Choroid plexus epithelial cell (primary cell): Measurements from ENCODE around the gene MRPS23.
A peak's percentile ranks its signal among the peaks of the same experiment; 100 is the strongest.

ENCODE experiments used
- DNase-seq: peaks from one replicate; pipeline ENCODE4 v3.0.0-alpha.2; 2010; ENCODE audit warnings: low read depth
- H3K4me3 ChIP-seq: 2 replicates; pipeline ENCODE4 v1.5.1; 2011; ENCODE audit warnings: low read depth, mild to moderate bottlenecking, control low read depth, low read length, moderate library complexity
- TF ChIP-seq, protein P1 (sequence below): conservative IDR thresholded peaks from 2 replicates; pipeline ENCODE4 v1.5.1; 2011; ENCODE audit warnings: low read depth, mild to moderate bottlenecking, control low read depth, inconsistent platforms, low read length, moderate library complexity

The MRPS23 gene

GRCh38 chr17:57833179-57833939 is 16.5 kb downstream of the MRPS23 start:
- peak overlapping the region; percentile 61 for H3K4me3 ChIP-seq
- TF ChIP-seq, protein P1, sequence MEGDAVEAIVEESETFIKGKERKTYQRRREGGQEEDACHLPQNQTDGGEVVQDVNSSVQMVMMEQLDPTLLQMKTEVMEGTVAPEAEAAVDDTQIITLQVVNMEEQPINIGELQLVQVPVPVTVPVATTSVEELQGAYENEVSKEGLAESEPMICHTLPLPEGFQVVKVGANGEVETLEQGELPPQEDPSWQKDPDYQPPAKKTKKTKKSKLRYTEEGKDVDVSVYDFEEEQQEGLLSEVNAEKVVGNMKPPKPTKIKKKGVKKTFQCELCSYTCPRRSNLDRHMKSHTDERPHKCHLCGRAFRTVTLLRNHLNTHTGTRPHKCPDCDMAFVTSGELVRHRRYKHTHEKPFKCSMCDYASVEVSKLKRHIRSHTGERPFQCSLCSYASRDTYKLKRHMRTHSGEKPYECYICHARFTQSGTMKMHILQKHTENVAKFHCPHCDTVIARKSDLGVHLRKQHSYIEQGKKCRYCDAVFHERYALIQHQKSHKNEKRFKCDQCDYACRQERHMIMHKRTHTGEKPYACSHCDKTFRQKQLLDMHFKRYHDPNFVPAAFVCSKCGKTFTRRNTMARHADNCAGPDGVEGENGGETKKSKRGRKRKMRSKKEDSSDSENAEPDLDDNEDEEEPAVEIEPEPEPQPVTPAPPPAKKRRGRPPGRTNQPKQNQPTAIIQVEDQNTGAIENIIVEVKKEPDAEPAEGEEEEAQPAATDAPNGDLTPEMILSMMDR = peak; percentile 96
- peak; percentile 87 for DNase-seq

- DNase-seq = no peak
- peak overlapping the region; percentile 61 for H3K4me3 ChIP-seq
- TF ChIP-seq, protein P1 = no peak
These were observed 17.3 kb downstream of the MRPS23 start for GRCh38 chr17:57832314-57833178.

DNA sequence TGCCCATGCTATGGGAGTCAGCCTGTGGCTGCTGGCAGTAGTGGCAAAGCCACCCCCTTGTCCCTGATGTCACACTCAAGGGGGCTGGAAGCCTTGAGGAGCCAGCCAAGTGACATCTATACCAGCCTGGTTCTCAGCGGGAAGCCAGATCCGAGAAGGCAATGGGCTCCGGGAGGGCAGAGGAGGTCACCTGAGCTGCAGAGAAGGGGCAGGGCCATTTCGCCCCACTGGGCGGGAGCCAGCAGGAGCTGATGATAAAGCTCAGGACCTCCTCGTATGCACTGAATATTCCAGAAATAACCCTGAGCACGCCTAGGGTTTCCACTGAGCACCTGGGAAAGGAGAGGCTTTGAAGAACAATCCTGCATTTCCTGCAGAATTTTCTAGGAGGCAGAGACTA is 19.0 kb downstream of the MRPS23 start:
- DNase-seq = no peak
- TF ChIP-seq, protein P1 = no peak
- no peak overlapping the region for H3K4me3 ChIP-seq

DNA sequence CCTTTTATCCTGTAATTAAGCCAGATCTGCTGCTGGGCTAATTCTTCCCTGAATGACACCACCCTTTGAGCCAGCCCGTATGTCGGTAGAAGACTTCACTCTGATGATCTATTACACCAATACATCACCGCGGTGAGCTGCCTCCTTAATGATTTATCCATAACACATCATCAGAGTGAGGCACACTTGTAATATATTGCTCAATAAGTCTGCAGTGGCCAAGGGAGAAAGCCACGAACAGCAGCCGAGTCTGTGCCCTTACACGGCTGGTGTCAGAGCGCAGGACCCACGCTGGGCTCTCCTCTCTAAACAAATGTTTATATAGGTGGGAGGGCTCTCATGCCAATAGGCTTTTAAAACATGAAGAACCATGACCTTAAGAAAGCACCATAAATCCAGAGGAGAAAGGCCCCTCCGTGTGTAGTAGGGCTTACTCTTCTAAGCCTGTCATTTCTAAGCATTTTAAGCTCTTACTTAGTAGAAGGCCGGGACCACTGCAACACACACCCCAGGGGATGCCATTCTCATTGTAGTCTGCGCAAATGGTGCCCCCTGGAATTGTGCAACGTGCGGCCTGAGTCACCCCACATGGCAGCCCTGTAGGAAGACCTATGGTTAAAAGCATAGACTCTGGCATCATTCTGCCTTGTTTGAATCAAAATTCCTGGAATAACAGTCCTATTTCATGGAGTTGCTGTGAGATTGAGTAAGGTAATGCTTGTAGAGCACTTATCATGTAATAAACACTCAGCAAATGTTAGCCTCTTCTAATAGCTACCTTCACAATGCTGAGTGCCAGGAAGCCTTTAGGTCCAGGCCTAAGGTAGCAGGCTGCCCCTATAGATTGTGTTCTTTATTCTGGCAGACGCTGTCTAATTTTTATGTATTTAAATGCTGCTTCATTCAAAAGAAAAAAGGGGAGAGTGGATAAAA is 26.1 kb downstream of the MRPS23 start:
- H3K4me3 ChIP-seq = no peak overlapping the region
- TF ChIP-seq, protein P1 = no peak
- peak; percentile 21 for DNase-seq

DNA sequence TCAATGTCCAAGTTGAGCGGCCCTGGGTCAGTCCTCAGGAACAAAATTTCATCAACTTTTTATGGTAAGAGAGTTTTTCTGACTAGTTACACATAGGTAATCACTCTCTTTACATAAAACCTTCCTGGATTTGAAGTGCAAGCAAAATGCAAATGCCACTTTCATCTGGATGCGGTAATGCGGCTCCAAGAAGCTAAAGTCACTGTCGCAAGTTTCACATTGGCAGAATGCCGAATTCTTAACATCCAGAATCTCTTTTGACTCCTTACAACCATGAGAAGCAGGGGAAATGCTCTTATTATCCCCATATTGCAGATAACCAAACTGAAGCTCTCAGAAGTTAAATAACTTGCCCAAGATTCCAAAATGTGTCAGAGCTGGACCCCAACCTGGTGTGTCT is 30.0 kb downstream of the MRPS23 start:
- H3K4me3 ChIP-seq = no peak overlapping the region
- DNase-seq = no peak
- TF ChIP-seq, protein P1 = no peak

DNA sequence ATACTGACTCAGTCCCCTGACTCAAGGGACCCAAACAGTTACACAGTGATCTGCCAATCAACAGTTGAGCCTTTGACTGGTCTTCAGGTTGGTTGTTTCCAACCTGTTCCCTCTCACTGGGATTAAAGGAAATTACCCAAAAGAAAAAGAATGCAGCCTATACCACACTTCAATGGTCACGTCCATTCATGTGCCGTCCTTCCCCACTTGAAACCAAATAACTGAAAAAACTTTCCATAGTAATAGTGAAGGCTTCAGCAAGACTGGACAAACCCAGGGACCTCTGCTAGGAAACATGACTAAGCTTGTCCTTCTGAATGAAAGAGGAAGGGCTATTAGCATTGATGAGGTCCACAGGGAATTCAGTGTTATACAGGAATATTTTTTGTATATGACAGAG is 30.6 kb downstream of the MRPS23 start:
- TF ChIP-seq, protein P1 = no peak
- no peak for DNase-seq

More for the DNA sequence above, 30.6 kb downstream of the MRPS23 start:
- no peak overlapping the region for H3K4me3 ChIP-seq
